GM19438 (cell line): ENCODE data around the gene TATDN3.
"Not testable (repeated sequence)": the region's sequence is repeated elsewhere in the genome, so short reads cannot be mapped to it uniquely, and the experiment has no call there.

Experiments
- ATAC-seq: cut with Tn5 transposase; IDR thresholded peaks from one replicate; pipeline ENCODE4 v1.9.1; 2021; ENCODE audit warnings: low read depth; ENCODE audit not compliant: unreplicated experiment

Gene TATDN3

DNA sequence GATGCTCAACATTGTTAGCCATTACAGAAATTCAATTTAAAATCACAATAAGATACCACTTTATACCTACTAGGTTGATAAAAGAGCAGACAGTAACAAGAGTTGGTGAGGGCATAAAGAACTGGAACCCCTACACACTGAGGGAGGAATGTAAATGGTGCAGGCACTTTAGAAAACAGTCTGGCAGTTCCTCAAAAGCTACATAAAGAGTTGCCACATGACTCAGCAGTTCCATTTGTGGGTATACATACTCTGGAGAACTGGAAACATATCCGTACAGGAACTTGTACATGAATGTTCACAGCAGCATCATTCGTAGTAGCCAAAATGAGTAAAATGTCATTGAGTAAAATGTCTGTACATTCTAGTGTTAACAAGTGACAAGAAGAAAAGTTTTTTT lies 17.1 kb upstream of the TATDN3 start:
- ATAC-seq, result no peak

DNA sequence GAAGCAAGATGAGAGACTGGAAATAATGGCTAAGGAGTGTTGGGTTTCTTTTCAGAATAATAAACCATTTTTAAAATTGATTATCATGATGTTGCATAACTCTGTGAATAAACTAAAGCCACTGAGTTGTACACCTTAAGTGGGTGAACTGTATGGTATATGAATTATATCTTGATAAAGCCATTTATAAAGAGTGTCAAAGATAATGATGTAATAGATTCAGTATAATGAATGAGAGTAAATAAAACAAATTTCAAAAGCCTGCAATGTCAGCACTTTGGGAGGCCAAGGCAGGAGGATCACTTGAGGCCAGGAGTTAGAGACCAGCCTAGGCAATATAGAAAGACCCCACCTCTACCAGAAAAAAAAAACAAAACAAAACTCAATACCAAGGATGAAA lies 16.5 kb upstream of the TATDN3 start:
- ATAC-seq, result no peak

DNA sequence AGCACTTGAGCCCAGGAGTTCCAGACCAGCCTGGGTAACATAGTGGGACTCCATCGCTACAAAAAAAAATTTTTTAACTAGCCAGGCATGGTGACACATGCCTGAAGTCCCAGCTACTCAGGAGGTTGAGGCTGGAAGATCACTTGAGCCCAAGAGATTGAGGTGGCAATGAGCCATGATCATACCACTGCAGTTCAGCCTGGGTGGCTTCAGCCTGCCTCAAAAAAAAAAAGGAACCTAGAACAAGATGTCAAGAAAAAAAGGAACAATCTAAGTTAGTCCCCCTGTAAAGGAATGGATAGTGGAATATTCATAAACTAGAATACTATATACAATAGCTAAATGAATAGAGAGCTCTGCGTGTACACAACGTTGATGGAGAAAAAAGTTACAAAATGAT lies 14.5 kb upstream of the TATDN3 start:
- ATAC-seq, result no peak

DNA sequence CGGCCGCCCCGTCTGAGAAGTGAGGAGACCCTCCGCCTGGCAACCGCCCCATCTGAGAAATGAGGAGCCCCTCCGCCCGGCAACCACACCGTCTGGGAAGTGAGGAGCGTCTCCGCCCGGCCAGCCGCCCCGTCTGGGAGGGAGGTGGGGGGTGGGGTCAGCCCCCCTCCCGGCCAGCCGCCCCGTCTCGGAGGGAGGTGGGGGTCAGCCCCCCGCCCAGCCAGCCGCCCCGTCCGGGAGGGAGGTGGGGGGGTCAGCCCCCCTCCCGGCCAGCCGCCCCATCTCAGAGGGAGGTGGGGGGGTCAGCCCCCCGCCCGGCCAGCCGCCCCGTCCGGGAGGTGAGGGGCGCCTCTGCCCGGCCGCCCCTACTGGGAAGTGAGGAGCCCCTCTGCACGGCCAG lies 12.6 kb upstream of the TATDN3 start:
- not testable (repeated sequence) for ATAC-seq

DNA sequence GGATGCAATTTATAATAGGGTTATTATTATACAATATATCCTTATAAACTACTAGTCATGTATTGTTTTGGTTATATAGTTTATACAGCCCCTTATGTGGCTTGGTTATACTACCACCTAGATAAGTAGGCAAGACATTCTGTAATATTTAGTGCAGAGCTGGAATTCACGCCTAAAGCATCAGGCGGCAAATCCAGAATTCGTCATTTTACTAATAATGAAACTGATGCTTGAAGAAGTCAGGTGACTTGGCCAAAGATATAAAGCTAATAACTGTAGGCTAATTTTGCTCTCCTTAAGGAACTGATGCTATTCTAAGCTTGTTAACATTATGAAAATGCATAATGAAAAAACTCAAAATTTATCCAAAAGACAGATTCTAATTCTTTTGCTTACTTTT lies 10.9 kb upstream of the TATDN3 start:
- ATAC-seq, result no peak

DNA sequence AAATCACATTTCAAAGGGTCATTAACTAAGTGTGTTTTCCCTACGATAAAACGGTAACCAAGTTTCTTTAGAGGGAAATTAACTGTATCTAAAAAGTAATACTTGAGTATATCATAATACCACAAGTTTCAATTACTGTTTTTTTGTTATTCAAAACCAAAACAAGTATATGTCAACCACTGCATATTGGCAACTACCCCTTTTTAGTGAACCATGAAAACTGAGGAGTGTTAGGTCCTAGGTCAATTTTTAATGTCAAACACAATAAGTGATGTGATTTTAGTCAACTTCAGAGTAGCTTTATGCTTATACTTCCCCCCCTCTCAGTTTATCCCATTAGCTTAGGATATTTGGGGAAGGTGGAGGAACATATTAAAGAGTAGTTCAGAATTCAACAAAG lies 10.5 kb upstream of the TATDN3 start:
- no peak for ATAC-seq

DNA sequence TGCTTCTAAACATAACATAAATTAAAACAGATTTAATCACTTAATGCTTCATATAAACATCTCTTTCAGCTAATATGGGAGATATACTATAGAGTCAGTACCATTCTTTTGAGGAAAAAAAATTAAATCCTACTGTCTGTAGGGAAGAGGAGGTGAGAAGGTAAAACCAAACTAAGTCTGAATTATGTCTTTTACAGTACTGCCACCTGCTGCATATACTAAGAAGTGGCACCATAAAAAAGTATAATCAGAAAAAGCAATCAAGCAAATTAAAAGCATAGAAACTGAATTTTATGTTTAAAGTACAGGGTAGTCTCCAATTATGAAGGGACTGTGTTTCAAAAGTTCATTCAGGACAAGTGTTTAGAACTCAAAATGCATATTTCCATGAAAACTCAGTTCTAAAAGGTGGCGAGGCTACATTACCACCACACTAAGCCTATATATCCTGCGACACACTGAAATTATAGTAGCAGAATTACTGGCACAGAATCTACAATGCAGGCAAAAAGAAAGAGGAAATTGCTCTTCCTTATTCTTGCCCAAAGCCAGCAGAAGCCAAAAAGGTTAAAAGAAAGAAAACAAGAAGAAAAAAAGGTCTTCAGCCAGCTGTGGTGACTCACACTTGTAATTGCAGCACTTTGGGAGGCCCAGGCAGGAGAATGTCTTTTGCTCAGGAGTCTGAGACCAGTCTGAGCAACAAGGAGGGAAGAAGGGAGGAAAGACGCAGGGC lies 9.1 kb upstream of the TATDN3 start:
- ATAC-seq, result no peak

DNA sequence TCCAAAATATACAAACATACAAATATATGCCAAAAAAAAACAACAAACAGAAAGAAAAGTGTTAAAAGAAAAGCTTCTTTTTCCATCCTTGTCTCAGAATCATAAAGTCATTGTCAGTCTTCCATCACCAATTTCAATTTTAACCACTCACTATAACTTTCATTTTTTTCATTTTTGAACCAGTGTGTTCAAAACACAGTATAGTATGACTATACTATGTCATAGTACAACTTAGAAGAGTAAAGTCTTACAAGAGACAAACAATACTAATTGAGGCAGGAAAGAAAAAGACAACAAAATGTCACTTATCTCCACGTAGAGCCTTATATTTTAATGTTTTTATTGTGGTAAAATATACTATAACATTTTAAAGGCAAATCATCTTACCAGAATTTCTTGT lies 7.7 kb upstream of the TATDN3 start:
- ATAC-seq, result no peak

DNA sequence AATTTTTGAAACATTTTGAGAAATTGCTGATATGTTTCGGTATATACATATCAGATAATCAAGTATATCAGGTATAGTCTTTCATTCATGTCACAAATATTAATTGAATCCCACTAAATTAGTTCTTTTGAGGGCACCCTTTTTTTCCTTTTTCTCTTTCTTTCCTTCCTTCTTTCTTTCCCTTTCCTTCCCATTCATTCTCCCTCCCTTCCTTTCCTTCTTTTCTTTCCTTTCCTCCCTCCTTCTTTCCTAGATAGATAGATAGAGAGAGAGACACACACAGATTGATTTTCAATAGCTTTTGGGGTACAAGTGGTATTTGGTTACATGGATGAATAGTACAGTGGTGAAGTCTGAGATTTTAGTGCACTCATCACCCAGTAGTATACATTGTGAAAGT lies 5.8 kb upstream of the TATDN3 start:
- no peak for ATAC-seq

DNA sequence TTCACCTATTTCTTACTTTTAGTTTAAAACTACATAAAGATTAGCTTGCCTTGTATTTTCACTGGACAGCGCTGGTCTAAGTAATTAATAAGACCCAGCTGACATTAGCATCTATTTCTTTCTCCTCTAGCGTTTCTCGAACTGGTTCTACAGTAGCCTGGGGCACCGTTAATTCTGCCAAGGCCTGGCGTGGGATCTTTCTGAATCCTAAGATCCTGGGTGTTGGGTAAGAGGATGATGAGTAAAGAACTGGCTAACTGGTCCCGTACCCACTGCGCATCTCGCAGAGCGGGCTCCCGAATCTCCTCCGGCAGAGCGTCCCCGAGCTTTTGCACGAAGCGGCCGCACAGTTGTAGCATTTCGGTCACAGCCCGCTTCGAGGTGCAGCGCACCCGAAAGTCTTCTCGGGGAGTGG lies 426 bp upstream of the TATDN3 start:
- ATAC-seq, result peak; percentile 32

DNA sequence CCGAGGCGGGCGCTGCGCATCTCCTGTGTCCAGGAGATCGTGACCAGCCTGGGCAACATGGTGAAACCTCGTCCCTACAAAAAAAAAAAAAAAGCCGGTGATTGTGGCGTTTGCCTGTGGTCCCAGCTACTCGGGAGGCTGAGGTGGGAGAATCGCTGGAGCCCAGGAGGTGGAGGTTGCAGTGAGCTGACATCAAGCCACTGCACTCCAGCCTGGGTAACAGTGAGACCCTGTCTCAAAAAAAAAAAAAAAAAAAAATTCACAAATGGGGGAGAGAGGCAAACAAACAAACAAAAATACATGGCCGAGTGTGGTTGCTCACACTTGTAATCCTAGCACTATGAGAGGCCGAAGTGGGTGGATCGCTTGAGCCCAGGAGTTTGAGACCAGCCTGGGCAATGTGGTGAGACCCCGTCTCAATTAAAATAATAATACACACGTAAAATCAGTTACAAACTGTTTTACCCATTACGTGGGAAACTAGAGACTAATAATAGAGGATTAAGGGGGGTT lies 758 bp downstream of the TATDN3 start:
- no peak for ATAC-seq

DNA sequence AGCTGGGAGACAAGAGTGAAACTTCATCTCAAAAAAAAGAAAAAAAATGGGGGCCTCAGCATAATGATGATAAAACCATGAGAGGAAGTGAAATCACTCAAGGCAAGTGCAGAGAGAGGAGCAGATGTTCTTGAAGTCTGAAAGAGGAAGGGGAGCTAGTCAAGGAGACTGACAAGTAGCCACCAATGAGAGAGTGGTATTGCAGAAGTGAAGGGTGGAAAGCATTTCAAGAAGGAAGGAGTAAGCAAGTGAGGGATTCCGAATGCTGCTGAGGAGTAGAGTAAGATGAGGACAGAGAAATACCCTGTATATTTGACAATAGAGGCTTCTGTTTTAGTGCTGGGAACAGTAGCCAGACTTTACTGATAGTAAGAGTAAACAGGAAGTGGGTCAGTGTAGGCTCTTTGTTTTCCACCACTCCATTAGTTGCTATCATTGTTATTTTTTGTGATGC lies 2.9 kb downstream of the TATDN3 start:
- ATAC-seq, result peak; percentile 70

DNA sequence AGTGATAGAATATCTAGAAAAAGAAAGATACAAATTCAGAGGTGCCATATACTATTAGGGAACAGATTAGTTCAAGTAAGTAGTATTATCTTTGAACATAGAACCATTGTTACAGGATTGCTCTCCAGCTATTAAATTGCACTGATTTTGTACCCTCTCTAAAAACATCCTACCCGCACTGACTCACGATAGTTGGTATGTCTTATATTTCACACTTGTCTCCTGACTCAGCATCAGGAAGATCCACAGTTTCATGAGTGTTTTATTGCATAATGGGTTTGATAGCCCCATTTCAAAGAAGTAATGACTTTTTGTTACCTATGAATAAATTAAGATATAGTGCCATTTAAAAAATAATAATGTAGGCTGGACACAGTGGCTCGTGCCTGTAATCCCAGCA lies 6.0 kb downstream of the TATDN3 start:
- ATAC-seq, result no peak

DNA sequence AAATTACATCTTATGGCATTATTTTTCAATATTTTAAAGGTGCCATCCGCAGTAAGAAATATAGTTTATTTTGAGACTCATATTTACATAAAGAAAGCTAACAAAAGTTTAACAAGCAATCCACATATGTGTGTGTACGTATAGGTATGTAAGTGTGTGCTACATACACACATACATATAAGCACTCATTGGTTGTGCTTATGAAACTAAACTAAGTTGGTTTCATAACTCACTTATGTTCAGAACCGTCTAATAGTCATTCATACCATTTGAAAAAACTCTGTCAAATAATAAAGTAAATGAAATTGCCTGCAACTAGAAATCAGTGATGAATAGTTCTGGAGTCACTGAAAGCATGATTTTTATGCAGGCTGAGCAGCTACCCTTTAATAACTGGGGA lies 14.1 kb downstream of the TATDN3 start:
- ATAC-seq, result no peak

DNA sequence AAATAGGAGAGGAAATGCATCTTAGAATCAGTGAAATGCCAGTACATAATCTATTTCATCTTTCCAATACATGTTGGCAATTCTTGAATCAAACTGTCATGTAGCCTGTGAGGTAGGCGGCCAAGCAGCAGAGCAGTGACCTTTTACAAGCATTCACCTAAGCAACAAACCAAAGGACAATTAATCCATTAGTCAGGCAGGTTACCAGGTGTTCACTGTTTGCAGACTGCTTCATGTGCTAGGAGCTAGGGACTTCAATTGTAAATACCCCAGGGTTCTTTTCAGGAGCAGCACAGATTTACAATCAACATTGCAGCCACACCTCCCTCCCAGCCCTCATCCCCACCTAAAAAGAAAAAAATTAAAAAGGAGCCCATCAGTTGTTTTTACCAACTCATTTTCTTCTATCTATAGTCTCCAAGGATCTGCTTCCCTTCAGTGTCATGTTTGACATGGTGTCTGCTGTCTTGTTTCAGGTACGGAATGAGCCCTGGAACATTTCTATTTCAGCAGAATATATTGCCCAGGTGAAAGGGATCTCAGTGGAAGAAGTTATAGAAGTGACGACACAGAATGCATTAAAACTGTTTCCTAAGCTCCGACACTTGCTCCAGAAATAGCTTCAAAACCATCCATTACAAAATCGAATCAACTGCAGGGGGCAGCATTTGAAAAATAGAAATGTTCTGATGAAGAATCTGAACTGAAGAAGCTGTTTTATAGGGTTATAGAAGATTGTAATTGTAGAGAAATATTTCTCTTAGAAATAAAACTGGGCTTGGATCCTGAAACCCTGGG lies 23.0 kb downstream of the TATDN3 start:
- no peak for ATAC-seq

DNA sequence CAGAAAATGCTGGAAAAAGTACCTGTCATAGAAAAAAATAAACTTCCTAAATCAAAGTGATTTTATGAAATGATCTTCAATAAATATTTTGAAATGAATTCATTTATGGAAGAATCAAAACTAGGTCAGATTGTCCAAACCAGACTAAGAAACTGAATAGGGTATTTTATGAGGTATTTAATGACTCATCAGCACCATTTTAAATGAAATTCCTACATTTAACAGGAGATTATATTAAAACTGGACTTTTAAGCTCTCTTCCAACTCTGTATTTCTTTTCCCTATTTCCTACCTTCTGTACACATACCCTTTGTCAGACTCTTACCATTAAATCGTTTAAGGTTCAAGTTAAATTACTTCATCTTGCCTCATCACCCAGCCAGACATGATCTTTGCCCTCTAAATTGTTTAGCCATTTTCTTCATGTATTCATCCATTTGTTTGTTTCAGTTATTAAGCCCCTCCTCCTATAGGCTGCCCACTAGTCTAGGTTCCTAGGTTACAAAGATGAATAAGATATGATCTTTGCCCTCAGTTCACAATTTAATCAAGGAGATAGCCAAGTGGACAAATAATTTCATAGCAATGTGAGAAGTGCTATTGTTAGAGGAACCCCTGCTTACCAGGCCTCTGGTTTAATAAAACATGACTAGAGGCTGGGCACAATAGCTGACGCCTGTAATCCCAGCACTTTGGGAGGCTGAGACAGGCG lies 25.0 kb downstream of the TATDN3 start:
- ATAC-seq, result no peak

DNA sequence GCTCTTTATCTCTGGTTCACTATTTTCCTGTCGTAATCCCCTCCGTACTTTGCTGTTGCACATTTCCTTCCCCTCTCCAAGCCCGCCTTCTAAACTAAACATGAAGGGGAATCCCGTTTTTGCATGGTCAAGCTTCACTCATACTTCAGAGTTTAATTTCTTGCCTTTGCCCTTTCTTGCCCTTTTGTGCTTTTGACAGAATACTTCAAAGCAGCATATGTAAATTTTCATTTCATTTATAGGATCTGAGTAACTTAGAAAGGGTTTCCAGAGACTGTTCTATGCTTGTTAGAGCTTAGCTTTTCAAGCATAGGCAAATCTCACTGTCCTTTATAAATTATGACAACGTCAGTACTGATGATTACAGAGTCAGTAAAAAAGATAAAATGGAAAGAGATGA lies 28.0 kb downstream of the TATDN3 start:
- no peak for ATAC-seq

DNA sequence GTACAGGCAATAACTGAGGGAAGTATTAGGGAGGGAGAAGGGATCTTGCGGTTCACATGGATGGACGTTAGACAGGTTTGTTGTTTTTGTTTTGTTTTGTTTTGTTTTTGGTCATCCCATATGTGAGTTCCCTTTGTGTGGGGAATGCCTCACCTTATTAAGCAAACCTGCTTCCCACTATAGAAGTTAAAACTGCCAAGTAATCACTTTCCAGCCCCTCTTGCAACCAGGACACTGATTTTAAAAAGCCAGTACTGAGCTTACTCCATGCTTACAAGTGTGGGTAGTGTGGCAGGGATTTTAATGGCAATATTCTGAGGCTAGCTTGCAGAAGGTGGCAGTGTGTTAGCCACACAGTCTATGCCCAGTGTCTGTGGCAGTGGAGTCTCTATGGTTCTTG lies 29.3 kb downstream of the TATDN3 start:
- ATAC-seq, result no peak

DNA sequence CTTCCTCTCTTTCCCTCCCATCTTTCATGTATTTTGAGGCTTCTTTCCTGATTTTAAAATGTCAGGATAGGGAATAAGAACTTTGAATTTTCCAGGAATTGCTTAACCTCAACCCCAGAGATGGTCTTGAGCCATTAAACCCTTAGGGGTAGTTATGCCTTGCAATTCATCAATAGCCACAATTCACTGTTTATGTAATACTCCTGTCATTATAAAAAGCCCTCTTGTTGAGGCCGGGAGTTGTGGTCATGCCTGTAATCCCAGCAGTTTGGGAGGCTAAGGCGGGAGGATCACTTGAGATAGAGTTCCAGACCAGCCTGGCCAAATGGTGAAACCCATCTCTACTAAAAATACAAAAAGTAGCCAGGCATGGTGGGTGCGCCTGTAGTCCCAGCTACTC lies 31.3 kb downstream of the TATDN3 start:
- no peak for ATAC-seq

DNA sequence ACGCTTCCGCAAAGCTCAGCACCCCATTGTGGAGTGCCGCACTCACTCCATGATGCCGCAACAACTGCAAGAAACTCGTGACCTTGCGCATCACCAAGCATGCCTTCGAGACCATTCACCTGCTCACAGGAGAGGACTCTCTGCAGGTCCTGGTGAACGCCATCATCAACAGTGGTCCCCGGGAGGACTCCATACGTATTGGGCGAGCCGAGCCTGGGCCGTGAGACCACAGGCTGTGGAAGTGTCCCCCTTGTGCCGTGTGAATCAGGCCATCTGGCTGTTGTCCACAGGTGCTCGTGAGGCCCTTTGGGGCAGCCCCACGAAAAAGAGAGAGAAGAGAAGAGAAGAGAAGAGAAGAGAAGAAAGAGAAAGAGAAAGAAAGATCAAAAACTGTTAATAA lies 32.5 kb downstream of the TATDN3 start:
- ATAC-seq, result no peak

DNA sequence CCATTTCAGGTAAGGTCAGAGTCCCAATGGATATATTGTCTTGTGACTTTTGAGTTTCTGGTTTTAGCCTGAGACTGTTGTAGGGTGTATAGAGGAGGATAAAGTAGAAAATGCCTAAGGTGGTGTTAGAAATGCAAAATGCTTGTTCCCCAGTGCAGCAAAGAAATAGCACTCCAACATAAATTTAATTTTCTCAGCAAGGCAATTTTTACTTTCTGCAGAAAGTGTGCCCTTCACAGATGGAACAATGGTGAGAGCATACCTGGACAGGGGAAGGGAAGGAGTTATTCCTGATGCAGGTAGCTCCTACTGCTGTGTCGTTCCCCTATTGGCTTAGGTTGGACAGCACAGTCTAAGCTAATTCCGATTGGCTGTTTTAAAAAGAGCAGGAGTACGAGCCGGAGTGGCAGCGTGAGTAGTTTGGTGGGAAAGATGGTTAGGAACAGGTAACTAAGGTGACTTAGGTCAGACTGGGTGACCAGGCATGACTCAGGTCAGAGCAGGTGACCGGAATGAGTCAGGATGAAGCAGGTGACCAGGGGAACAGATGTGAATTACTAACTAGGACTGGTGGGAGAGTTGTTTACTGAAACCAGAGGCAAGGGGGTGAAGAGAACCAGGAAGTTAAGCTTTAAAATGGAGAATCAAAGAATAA lies 34.2 kb downstream of the TATDN3 start:
- ATAC-seq, result no peak
